WERI-Rb-1 (cell line): ENCODE results near the gene CEP55.

Experiments used
- DNase-seq: peaks from one replicate; pipeline ENCODE4 v3.0.0-alpha.2; 2020
- H3K27ac ChIP-seq: fragments of 250-450 bp; sonication (Bioruptor Pico); 2 replicates; pipeline ENCODE4 v1.5.1; 2020; ENCODE audit warnings: mild to moderate bottlenecking, moderate library complexity
- H3K27me3 ChIP-seq: fragments of 250-450 bp; sonication (Bioruptor Pico); 2 replicates; pipeline ENCODE4 v1.5.1; 2021; ENCODE audit warnings: mild to moderate bottlenecking, low read depth, moderate library complexity; ENCODE audit not compliant: insufficient read depth, severe bottlenecking
- H3K36me3 ChIP-seq: fragments of 250-450 bp; sonication (Bioruptor Pico); 2 replicates; pipeline ENCODE4 v1.5.1; 2020; ENCODE audit warnings: mild to moderate bottlenecking, moderate library complexity
- H3K4me3 ChIP-seq: 2 replicates; pipeline ENCODE4 v1.5.1; 2011; ENCODE audit warnings: low read depth, mild to moderate bottlenecking, control low read depth, low read length
- H3K9me3 ChIP-seq: fragments of 250-450 bp; sonication (Bioruptor Pico); 2 replicates; pipeline ENCODE4 v1.5.1; 2021; ENCODE audit warnings: mild to moderate bottlenecking, moderate library complexity; ENCODE audit not compliant: severe bottlenecking
- TF ChIP-seq, protein P1 (sequence below): IDR thresholded peaks from 2 replicates; pipeline ENCODE4 v1.5.1; 2011; ENCODE audit warnings: low read depth, mild to moderate bottlenecking, control low read depth, inconsistent platforms, low read length

Gene CEP55

DNA sequence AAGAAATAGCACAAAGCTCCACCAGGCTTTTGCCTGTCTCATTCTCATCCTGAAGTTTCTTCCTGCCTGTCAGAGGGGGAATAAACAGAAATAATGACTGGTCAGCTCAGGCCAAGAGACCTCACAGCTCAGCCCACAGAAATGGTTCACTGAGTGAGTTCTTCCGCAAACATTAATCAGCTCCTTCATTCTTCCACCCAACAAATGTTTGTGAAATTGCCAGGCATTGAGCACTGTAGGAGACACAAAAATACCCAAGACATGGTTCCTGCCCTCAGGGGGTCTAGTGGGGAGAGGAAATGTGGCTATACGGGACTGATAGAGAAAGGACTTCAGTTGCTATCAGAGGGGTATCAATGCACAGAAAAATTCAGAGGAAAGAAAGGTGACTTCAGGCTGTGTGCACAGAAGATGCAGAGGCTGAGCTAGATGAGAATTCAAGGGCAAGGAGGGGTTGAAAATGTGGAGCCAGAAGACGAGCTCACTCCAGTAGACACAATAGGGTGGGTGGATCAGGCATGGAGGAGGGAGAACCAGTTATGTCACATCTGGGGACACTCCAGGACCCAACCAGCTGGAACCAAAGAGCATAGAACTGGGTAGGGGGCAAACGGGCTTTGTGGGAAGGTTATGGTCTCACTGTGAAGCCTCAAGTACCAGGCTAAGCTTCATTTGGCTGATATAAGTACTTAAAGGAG, 35.2 kb upstream of the CEP55 start:
- Histone ChIP-seq H3K4me3 (no peak overlapping the region), H3K27me3 (no peaks in the 10 kb centered on the region), H3K36me3 (no peaks in the 10 kb centered on the region), H3K9me3 (no peaks in the 10 kb centered on the region), H3K27ac (no peak overlapping the region)
- TF ChIP-seq, protein P1, sequence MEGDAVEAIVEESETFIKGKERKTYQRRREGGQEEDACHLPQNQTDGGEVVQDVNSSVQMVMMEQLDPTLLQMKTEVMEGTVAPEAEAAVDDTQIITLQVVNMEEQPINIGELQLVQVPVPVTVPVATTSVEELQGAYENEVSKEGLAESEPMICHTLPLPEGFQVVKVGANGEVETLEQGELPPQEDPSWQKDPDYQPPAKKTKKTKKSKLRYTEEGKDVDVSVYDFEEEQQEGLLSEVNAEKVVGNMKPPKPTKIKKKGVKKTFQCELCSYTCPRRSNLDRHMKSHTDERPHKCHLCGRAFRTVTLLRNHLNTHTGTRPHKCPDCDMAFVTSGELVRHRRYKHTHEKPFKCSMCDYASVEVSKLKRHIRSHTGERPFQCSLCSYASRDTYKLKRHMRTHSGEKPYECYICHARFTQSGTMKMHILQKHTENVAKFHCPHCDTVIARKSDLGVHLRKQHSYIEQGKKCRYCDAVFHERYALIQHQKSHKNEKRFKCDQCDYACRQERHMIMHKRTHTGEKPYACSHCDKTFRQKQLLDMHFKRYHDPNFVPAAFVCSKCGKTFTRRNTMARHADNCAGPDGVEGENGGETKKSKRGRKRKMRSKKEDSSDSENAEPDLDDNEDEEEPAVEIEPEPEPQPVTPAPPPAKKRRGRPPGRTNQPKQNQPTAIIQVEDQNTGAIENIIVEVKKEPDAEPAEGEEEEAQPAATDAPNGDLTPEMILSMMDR = no peak
- DNase-seq = no peak

DNA sequence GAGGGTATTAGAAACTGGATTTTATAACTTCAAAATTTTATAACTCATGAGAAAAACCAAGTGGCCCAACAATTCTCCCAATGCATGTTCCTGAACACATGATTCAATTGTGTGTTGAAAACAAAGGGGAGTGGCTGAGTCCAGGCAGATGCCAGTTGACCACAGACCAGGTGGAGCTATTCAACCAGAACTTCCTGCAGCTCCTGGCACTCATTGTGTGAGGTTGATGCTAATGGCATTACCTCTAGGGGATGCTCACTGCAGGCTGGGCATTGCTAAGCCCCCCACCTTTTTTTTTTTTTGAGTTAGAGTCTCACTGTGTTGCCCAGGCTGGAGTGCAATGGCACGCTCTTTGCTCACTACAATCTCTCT, 34.6 kb upstream of the CEP55 start:
- no peak for DNase-seq

DNA sequence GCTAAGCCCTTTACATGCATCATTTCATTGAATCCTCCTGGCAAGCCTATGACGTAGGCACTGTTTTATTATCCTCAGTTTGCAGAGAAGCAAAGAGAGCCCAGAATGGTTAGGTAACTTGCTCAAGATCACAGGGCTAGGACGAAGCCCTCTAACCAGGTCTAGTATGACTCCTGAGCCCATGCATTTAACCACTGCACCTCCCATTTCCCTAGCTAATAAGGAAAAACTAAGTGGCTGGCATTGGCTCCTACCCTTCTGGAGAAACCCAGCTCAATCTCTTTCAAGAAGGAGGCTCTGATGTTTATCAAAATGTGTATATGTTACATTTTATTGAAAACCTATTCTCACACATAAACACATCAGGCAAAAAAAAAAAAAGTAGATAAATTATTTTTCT, 34.0 kb upstream of the CEP55 start:
- DNase-seq = no peak
- no peak overlapping the region for H3K27ac ChIP-seq
- no peaks in the 10 kb centered on the region for H3K36me3 ChIP-seq
- H3K9me3 ChIP-seq = no peaks in the 10 kb centered on the region
- H3K27me3 ChIP-seq = no peaks in the 10 kb centered on the region
- no peak overlapping the region for H3K4me3 ChIP-seq
- TF ChIP-seq, protein P1 = no peak

More for the DNA sequence above, 34.6 kb upstream of the CEP55 start:
- TF ChIP-seq, protein P1 = no peak
- no peak overlapping the region for H3K27ac ChIP-seq
- no peaks in the 10 kb centered on the region for H3K36me3 ChIP-seq
- no peak overlapping the region for H3K4me3 ChIP-seq
- no peaks in the 10 kb centered on the region for H3K9me3 ChIP-seq
- no peaks in the 10 kb centered on the region for H3K27me3 ChIP-seq

DNA sequence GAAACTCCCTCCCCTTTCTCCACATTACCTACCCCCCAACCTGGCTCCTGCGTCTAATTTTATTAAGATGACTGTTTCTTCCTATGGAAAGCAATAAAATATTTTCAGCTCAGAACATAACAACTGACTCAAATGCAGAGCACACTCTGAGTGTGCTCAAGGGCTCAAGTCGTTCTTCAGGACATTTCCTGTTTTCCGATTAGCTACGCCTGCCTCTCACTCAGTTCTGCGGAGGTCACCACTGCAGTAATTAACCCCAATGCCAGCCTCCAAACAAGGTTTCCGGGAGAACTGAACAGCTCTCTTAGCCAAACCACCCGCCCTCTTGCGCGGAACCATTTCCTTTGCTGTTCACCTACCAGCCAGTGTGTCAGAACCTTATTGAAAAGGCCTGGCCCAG, 33.5 kb upstream of the CEP55 start:
- no peak overlapping the region for H3K27ac ChIP-seq
- H3K9me3 ChIP-seq = peaks cover 2% of the 10 kb centered on the region
- TF ChIP-seq, protein P1 = no peak
- H3K27me3 ChIP-seq = no peaks in the 10 kb centered on the region
- H3K36me3 ChIP-seq = no peaks in the 10 kb centered on the region
- DNase-seq = no peak
- H3K4me3 ChIP-seq = no peak overlapping the region

DNA sequence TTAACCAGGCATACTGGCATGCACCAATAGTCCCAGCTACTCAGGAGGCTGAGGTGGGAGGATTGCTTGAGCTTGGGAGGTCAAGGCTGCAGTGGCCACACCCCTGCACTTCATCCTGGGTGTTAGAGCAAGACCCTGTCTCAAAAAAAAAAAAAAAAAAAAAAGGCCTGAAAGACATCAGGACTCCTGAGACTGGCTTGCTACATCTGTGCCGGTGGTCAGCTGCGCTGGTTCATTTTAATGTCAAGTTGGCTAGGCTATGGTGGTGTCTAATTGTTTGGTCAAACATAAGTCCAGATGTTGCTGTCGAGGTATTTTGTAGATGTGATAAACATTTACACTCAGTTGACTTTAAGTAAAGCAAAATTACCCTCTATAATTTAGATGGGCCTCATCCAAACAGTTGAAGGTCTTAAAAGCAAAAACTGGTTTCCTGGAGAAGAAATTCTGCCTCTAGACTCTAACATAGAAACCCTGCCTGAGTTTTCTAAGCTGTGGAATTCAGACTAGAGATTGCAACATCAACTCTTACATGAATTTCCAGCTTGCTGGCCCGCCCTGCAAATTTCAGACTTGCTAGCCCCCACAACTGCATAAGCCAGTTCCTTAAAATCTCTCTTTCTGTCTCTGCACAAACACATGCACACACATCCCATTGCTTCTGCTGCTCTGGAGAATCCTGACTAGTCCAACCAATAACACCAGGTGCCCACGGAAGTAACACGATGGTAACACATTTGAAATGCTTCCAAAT, 32.5 kb upstream of the CEP55 start:
- Histone ChIP-seq H3K27ac (no peak overlapping the region), H3K27me3 (no peaks in the 10 kb centered on the region), H3K36me3 (no peaks in the 10 kb centered on the region), H3K4me3 (no peak overlapping the region), H3K9me3 (peaks cover 2% of the 10 kb centered on the region)
- TF ChIP-seq, protein P1 = no peak
- DNase-seq = no peak
